ENCODE data around the gene PSMB8. TPM values are rescaled to one million over a fixed set of nuclear protein-coding genes. Genes with fewer than 3 reads are reported as not detected.
A peak's percentile ranks its signal among the peaks of the same experiment; 100 is the strongest.

PSMB8 gene
- total RNA-seq, 6 donors from 2014 or later, result 48.2 to 110 (median 71.7) TPM

- H3K36me3 ChIP-seq, result peaks cover 38 to 70% (median 48%) of the 10 kb centered on the region in 4 donors
- H3K27me3 ChIP-seq, result no peaks in the 10 kb centered on the region
- 75 to 93% methylated on average over 6 of the region's 6 CpGs for WGBS, 2 donors
- no peak for DNase-seq
- TF ChIP-seq CTCF (IDR thresholded peaks at IDR 0.05) (no peak), POLR2A (IDR thresholded peaks at IDR 0.05) (no peak), POLR2AphosphoS5 (IDR thresholded peaks at IDR 0.05) (no peak), EP300 (IDR thresholded peaks at IDR 0.05) (no peak)
- H3K4me1 ChIP-seq, result peaks cover 47 to 74% (median 57%) of the 10 kb centered on the region in 4 donors
- no peak for ATAC-seq (ENCODE audit: low FRiP score in 2 of 2)
- H3K27ac ChIP-seq, result peak overlapping the region in 2 of 4 donors; percentile 2 to 45
- H3K4me3 ChIP-seq, result no peak overlapping the region
- no peaks in the 10 kb centered on the region for H3K9me3 ChIP-seq
Observed at GRCh38 chr6:32849126-32849525, 5.3 kb upstream of the PSMB8 start.

- Histone ChIP-seq H3K4me3 (no peak overlapping the region), H3K27me3 (no peaks in the 10 kb centered on the region), H3K4me1 (peaks cover 52 to 80% (median 60%) of the 10 kb centered on the region in 4 donors), H3K36me3 (peaks cover 38 to 70% (median 48%) of the 10 kb centered on the region in 4 donors), H3K27ac (no peak overlapping the region), H3K9me3 (no peaks in the 10 kb centered on the region)
- DNase-seq (peak in 1 of 2 donors; percentile 43), ATAC-seq (ENCODE audit: low FRiP score in 2 of 2) (no peak)
- 78 to 89% methylated on average over 4 to 8 of the region's 8 CpGs for WGBS, 2 donors
- TF ChIP-seq EP300 (IDR thresholded peaks at IDR 0.05) (no peak), POLR2A (IDR thresholded peaks at IDR 0.05) (no peak), POLR2AphosphoS5 (IDR thresholded peaks at IDR 0.05) (no peak), CTCF (IDR thresholded peaks at IDR 0.05) (no peak)
Observed at GRCh38 chr6:32847795-32848194, 3.9 kb upstream of the PSMB8 start.

GRCh38 chr6:32847004-32847403 is 3.2 kb upstream of the PSMB8 start:
- no peak for DNase-seq
- no peaks in the 10 kb centered on the region for H3K27me3 ChIP-seq
- no peaks in the 10 kb centered on the region for H3K9me3 ChIP-seq
- TF ChIP-seq CTCF (IDR thresholded peaks at IDR 0.05) (no peak), POLR2AphosphoS5 (IDR thresholded peaks at IDR 0.05) (no peak), POLR2A (IDR thresholded peaks at IDR 0.05) (no peak), EP300 (IDR thresholded peaks at IDR 0.05) (no peak)
- H3K4me3 ChIP-seq, result no peak overlapping the region
- H3K36me3 ChIP-seq, result peaks cover 38 to 74% (median 49%) of the 10 kb centered on the region in 4 donors
- no peak for ATAC-seq (ENCODE audit: low FRiP score in 2 of 2)
- H3K27ac ChIP-seq, result peak overlapping the region in 1 of 4 donors; percentile 99
- H3K4me1 ChIP-seq, result peaks cover 54 to 81% (median 61%) of the 10 kb centered on the region in 4 donors
- 77 to 79% methylated on average over 10 of the region's 10 CpGs for WGBS, 2 donors

GRCh38 chr6:32845384-32845884 is 1.6 kb upstream of the PSMB8 start:
- H3K4me1 ChIP-seq, result peaks cover 44 to 66% (median 52%) of the 10 kb centered on the region in 4 donors
- H3K27ac ChIP-seq, result peak overlapping the region; percentile 94 to 99 (median 96)
- TF ChIP-seq POLR2AphosphoS5 (IDR thresholded peaks at IDR 0.05) (peak in 1 of 2 donors; percentile 44), POLR2A (IDR thresholded peaks at IDR 0.05) (no peak)
- WGBS, 2 donors, result 29 to 33% methylated on average over 5 to 10 of the region's 10 CpGs
- peaks cover 33 to 74% (median 49%) of the 10 kb centered on the region in 4 donors for H3K36me3 ChIP-seq
- peak in 1 of 2 donors; percentile 69 for DNase-seq
- ATAC-seq (ENCODE audit: low FRiP score in 2 of 2), result no peak
- peak overlapping the region in 3 of 4 donors; percentile 74 to 86 (median 74) for H3K4me3 ChIP-seq
- no peaks in the 10 kb centered on the region for H3K9me3 ChIP-seq
- no peaks in the 10 kb centered on the region for H3K27me3 ChIP-seq

GRCh38 chr6:32844839-32845383 is 1.1 kb upstream of the PSMB8 start:
- TF ChIP-seq POLR2A (IDR thresholded peaks at IDR 0.05) (peak in 1 of 4 donors; percentile 73), POLR2AphosphoS5 (IDR thresholded peaks at IDR 0.05) (peak in 1 of 2 donors; percentile 68), EP300 (IDR thresholded peaks at IDR 0.05) (no peak), CTCF (IDR thresholded peaks at IDR 0.05) (peak in 1 of 6 experiments; percentile 27)
- Histone ChIP-seq H3K27me3 (no peaks in the 10 kb centered on the region), H3K36me3 (peaks cover 28 to 74% (median 44%) of the 10 kb centered on the region in 4 donors), H3K4me1 (peaks cover 40 to 61% (median 50%) of the 10 kb centered on the region in 4 donors), H3K4me3 (peak overlapping the region; percentile 74 to 86 (median 76)), H3K9me3 (no peaks in the 10 kb centered on the region), H3K27ac (peak overlapping the region; percentile 94 to 99 (median 96))
- WGBS, 2 donors, result 15 to 45% methylated on average over 8 to 19 of the region's 19 CpGs
- ATAC-seq (ENCODE audit: low FRiP score in 2 of 2) (no peak), DNase-seq (peak in 1 of 2 donors; percentile 91)

Measured in upper lobe of left lung (tissue), 6 donors.